ENCODE measurements around the gene MAP7D2. TPM values are rescaled to one million over a fixed set of nuclear protein-coding genes. Genes with fewer than 3 reads are reported as not detected.

The MAP7D2 gene
- total and polyA plus RNA-seq, 2 experiments from 2014 or later, result 0.90 to 1.6 TPM

DNA sequence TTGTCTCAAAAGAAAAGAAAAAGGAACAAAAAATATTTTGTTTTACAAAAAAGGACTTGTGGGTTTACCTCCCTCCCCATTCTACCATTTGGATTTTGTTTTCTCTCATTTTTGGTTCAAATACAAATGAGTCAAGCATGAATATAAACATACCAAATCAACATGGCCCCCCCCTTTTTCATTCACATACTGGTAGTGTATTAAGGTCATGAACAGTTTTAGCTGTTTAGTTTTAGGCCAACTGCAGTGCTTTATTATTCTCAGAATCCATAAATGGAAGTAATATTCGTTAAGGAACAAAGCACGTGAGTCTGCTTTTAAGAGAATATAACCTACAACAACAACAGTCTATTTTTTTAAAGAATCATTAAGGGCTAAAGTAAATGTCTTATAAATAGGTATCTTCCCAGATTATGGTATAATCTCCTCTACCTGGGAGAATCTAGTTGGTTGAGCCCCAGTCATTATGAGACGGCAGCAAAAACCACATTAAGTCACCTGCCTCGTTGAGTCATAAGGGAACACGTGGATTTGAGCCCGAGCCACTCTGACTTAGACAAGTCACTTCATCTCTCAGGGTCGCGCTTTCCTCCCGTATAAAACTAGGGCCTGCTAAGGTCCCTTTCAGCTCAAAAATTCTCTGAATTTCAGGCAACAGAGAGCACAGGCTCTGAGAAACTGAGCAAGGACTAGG is 152.5 kb downstream of the MAP7D2 start:
- no peak overlapping the region for H3K4me3 ChIP-seq
- H3K27me3 ChIP-seq (ENCODE audit: insufficient read depth), result no peaks in the 10 kb centered on the region
- no peaks in the 10 kb centered on the region for H3K27me3 Mint-ChIP-seq (ENCODE audit: insufficient read depth, low read depth, poor library complexity)
- H3K36me3 ChIP-seq (ENCODE audit: insufficient read depth), result 0 out of 2 replicates have a peak, but pooled peaks cover 5% of the 10 kb centered on the region
- H2AFZ ChIP-seq, result no peak overlapping the region
- H3K4me3 Mint-ChIP-seq, result no peak overlapping the region
- H3K79me2 ChIP-seq (replicated peaks; ENCODE audit: insufficient read depth), result no peaks in the 10 kb centered on the region
- no peaks in the 10 kb centered on the region for H3K9me2 ChIP-seq (ENCODE audit: insufficient read depth)
- no peaks in the 10 kb centered on the region for H3K9me3 Mint-ChIP-seq
- H3K27ac Mint-ChIP-seq, result no peak overlapping the region
- H3K36me3 Mint-ChIP-seq (ENCODE audit: low read depth), result peaks cover 10% of the 10 kb centered on the region; the same call in 2 of the 3 replicates
- H3K4me1 Mint-ChIP-seq, result 0 out of 3 replicates have a peak, but pooled peaks cover 3% of the 10 kb centered on the region
- no peaks in the 10 kb centered on the region for H3F3A ChIP-seq (replicated peaks; ENCODE audit: low read depth)
- no peak for DNase-seq (ENCODE audit: low spot score)
- no peak overlapping the region for H3K27ac ChIP-seq (ENCODE audit: low read depth)
- no peaks in the 10 kb centered on the region; the same call in 1 of the 2 replicates for H4K20me1 ChIP-seq (replicated peaks; ENCODE audit: insufficient read depth)
- no peak for TF ChIP-seq STAT1 (IDR thresholded peaks at IDR 0.05; ENCODE audit: unreplicated experiment)
- TF ChIP-seq, protein P1, sequence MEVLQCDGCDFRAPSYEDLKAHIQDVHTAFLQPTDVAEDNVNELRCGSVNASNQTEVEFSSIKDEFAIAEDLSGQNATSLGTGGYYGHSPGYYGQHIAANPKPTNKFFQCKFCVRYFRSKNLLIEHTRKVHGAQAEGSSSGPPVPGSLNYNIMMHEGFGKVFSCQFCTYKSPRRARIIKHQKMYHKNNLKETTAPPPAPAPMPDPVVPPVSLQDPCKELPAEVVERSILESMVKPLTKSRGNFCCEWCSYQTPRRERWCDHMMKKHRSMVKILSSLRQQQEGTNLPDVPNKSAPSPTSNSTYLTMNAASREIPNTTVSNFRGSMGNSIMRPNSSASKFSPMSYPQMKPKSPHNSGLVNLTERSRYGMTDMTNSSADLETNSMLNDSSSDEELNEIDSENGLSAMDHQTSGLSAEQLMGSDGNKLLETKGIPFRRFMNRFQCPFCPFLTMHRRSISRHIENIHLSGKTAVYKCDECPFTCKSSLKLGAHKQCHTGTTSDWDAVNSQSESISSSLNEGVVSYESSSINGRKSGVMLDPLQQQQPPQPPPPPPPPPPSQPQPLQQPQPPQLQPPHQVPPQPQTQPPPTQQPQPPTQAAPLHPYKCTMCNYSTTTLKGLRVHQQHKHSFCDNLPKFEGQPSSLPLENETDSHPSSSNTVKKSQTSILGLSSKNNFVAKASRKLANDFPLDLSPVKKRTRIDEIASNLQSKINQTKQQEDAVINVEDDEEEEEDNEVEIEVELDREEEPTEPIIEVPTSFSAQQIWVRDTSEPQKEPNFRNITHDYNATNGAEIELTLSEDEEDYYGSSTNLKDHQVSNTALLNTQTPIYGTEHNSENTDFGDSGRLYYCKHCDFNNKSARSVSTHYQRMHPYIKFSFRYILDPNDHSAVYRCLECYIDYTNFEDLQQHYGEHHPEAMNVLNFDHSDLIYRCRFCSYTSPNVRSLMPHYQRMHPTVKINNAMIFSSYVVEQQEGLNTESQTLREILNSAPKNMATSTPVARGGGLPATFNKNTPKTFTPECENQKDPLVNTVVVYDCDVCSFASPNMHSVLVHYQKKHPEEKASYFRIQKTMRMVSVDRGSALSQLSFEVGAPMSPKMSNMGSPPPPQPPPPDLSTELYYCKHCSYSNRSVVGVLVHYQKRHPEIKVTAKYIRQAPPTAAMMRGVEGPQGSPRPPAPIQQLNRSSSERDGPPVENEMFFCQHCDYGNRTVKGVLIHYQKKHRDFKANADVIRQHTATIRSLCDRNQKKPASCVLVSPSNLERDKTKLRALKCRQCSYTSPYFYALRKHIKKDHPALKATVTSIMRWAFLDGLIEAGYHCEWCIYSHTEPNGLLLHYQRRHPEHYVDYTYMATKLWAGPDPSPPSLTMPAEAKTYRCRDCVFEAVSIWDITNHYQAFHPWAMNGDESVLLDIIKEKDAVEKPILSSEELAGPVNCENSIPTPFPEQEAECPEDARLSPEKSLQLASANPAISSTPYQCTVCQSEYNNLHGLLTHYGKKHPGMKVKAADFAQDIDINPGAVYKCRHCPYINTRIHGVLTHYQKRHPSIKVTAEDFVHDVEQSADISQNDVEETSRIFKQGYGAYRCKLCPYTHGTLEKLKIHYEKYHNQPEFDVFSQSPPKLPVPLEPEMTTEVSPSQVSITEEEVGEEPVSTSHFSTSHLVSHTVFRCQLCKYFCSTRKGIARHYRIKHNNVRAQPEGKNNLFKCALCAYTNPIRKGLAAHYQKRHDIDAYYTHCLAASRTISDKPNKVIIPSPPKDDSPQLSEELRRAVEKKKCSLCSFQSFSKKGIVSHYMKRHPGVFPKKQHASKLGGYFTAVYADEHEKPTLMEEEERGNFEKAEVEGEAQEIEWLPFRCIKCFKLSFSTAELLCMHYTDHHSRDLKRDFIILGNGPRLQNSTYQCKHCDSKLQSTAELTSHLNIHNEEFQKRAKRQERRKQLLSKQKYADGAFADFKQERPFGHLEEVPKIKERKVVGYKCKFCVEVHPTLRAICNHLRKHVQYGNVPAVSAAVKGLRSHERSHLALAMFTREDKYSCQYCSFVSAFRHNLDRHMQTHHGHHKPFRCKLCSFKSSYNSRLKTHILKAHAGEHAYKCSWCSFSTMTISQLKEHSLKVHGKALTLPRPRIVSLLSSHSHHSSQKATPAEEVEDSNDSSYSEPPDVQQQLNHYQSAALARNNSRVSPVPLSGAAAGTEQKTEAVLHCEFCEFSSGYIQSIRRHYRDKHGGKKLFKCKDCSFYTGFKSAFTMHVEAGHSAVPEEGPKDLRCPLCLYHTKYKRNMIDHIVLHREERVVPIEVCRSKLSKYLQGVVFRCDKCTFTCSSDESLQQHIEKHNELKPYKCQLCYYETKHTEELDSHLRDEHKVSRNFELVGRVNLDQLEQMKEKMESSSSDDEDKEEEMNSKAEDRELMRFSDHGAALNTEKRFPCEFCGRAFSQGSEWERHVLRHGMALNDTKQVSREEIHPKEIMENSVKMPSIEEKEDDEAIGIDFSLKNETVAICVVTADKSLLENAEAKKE (CRISPR knock-in tag; IDR thresholded peaks at IDR 0.05), result no peak
- no peak for TF ChIP-seq POLR2AphosphoS5 (IDR thresholded peaks at IDR 0.05; ENCODE audit: low read depth)
- TF ChIP-seq EZH2phosphoT487 (IDR thresholded peaks at IDR 0.05; ENCODE audit: unreplicated experiment), result no peak
- TF ChIP-seq ZNF114 (CRISPR knock-in tag; IDR thresholded peaks at IDR 0.05), result no peak
- ATAC-seq, result no peak
- no peak overlapping the region for H3K4me2 ChIP-seq
- H3K4me1 ChIP-seq (ENCODE audit: insufficient read depth), result no peaks in the 10 kb centered on the region

DNA sequence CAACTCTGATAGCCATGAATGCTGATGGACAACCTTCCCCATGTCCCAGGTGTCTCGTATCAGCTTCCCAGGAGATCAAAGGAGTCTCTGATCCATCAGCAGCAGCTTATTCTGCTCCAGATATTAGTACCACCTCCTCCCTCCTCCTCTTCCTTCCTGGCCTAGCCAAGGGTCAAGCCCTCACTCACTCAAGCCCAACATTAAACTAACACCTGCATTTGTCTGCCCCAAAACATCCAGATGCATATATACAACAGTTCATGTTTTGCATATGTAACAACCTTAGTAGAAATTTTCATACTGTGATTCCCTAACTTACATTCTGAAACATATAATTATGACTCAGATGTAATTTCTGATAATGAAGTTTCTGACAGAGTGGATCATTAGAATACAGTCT is 155.8 kb downstream of the MAP7D2 start:
- peaks cover 6% of the 10 kb centered on the region; the same call in 2 of the 3 replicates for H3K36me3 Mint-ChIP-seq (ENCODE audit: low read depth)
- no peaks in the 10 kb centered on the region for H3F3A ChIP-seq (replicated peaks; ENCODE audit: low read depth)
- H4K20me1 ChIP-seq (replicated peaks; ENCODE audit: insufficient read depth), result no peaks in the 10 kb centered on the region; the same call in 1 of the 2 replicates
- no peak overlapping the region for H3K4me2 ChIP-seq
- no peak for ATAC-seq
- no peak overlapping the region for H3K27ac Mint-ChIP-seq
- peaks cover 7% of the 10 kb centered on the region; the same call in 1 of the 3 replicates for H3K4me1 Mint-ChIP-seq
- H3K4me1 ChIP-seq (ENCODE audit: insufficient read depth), result no peaks in the 10 kb centered on the region
- H3K9me3 Mint-ChIP-seq, result no peaks in the 10 kb centered on the region
- H3K4me3 Mint-ChIP-seq, result no peak overlapping the region
- H3K27ac ChIP-seq (ENCODE audit: low read depth), result no peak overlapping the region
- H3K9me2 ChIP-seq (ENCODE audit: insufficient read depth), result no peaks in the 10 kb centered on the region
- DNase-seq (ENCODE audit: low spot score), result no peak
- H3K4me3 ChIP-seq, result no peak overlapping the region
- H2AFZ ChIP-seq, result no peak overlapping the region
- 0 out of 2 replicates have a peak, but pooled peaks cover 5% of the 10 kb centered on the region for H3K36me3 ChIP-seq (ENCODE audit: insufficient read depth)
- no peaks in the 10 kb centered on the region for H3K27me3 Mint-ChIP-seq (ENCODE audit: insufficient read depth, low read depth, poor library complexity)
- no peaks in the 10 kb centered on the region for H3K79me2 ChIP-seq (replicated peaks; ENCODE audit: insufficient read depth)
- H3K27me3 ChIP-seq (ENCODE audit: insufficient read depth), result no peaks in the 10 kb centered on the region
- TF ChIP-seq, protein P1 (CRISPR knock-in tag; IDR thresholded peaks at IDR 0.05), result no peak
- no peak for TF ChIP-seq ZNF114 (CRISPR knock-in tag; IDR thresholded peaks at IDR 0.05)
